Fibroblast of lung (primary cell): Measurements from ENCODE around the gene MYO1G.

ENCODE experiments used
- CTCF ChIP-seq, 2 donors: IDR thresholded peaks in 1 of 2; conservative IDR thresholded peaks in 1 of 2; 1 replicate in 1 of 2; 2 replicates in 1 of 2; pipeline ENCODE4 v1.5.1; 2011 to 2012; ENCODE audit warnings: low read length in 2 of 2, control low read depth in 1 of 2, inconsistent platforms in 1 of 2, low read depth in 1 of 2, mild to moderate bottlenecking in 1 of 2
- EZH2 ChIP-seq: IDR thresholded peaks from 2 replicates; pipeline ENCODE4 v1.5.1; 2012; ENCODE audit warnings: low read length, control low read depth, mild to moderate bottlenecking; ENCODE audit errors: missing control alignments

- TF ChIP-seq CTCF (conservative IDR thresholded peaks at IDR 0.05 in 1 of 2, IDR thresholded peaks at IDR 0.05 in 1 of 2; ENCODE audit: low read depth in 1 of 2, low read length in 2 of 2) = no peak
- no peak for TF ChIP-seq EZH2
Observed at GRCh38 chr7:44978511-44979366, at the start of gene MYO1G.
